Endodermal cell (in vitro differentiated cells): ENCODE results near the gene ATP6V1A. TPM values are rescaled to one million over a fixed set of nuclear protein-coding genes. Genes with fewer than 3 reads are reported as not detected.

Source experiments
- DNase-seq: peaks from one replicate; pipeline ENCODE4 v3.0.0-alpha.2; 2017
- H3K27ac ChIP-seq: 2 replicates; pipeline ENCODE4 v1.5.1; 2013; ENCODE audit warnings: mild to moderate bottlenecking, low read depth, low read length, moderate library complexity
- H3K27me3 ChIP-seq: 2 replicates; pipeline ENCODE4 v1.6.1; 2013; ENCODE audit warnings: mild to moderate bottlenecking, low read length, moderate library complexity; ENCODE audit not compliant: insufficient read depth, control insufficient read depth, poor library complexity, severe bottlenecking
- H3K36me3 ChIP-seq: 2 replicates; pipeline ENCODE4 v1.7.0; 2013; ENCODE audit warnings: mild to moderate bottlenecking, low read length, moderate library complexity; ENCODE audit not compliant: control insufficient read depth, insufficient read depth
- H3K4me1 ChIP-seq: one replicate; pipeline ENCODE4 v1.7.0; 2013; ENCODE audit warnings: low read length; ENCODE audit not compliant: control insufficient read depth, insufficient read depth
- H3K4me3 ChIP-seq: 2 replicates; pipeline ENCODE4 v1.5.1; 2013; ENCODE audit warnings: mild to moderate bottlenecking, low read length, moderate library complexity
- H3K9ac ChIP-seq: 2 replicates; pipeline ENCODE4 v1.6.1; 2013; ENCODE audit warnings: mild to moderate bottlenecking, low read length, moderate library complexity; ENCODE audit not compliant: poor library complexity, severe bottlenecking; ENCODE audit errors: extremely low read depth
- H3K9me3 ChIP-seq: 2 replicates; pipeline ENCODE4 v1.6.1; 2013; ENCODE audit warnings: mild to moderate bottlenecking, low read length, moderate library complexity; ENCODE audit not compliant: control insufficient read depth
- H3K27ac Mint-ChIP-seq: 2 replicates; pipeline ENCODE4 v1.8.0; 2020; ENCODE audit warnings: mixed read lengths
- H3K27me3 Mint-ChIP-seq: 2 replicates; pipeline ENCODE4 v1.8.0; 2021; ENCODE audit warnings: mild to moderate bottlenecking, mixed read lengths; ENCODE audit not compliant: insufficient read depth
- H3K36me3 Mint-ChIP-seq: 2 replicates; pipeline ENCODE4 v1.8.0; 2020; ENCODE audit warnings: low read depth, mixed read lengths
- H3K4me1 Mint-ChIP-seq: 2 replicates; pipeline ENCODE4 v1.8.0; 2020; ENCODE audit warnings: mixed read lengths
- H3K4me3 Mint-ChIP-seq: 2 replicates; pipeline ENCODE4 v1.8.0; 2020; ENCODE audit warnings: mild to moderate bottlenecking, moderate library complexity, mixed read lengths
- H3K9me3 Mint-ChIP-seq: 2 replicates; pipeline ENCODE4 v1.8.0; 2020; ENCODE audit warnings: mild to moderate bottlenecking, mixed read lengths
- WGBS, 2 experiments: methylation state at CpG; one replicate each; pipeline versions ENCODE4 v1.1.5 to v1.1.7; 2013; ENCODE audit warnings: missing lambda C conversion rate in 2 of 2, mixed read lengths in 1 of 2; ENCODE audit not compliant: insufficient coverage in 1 of 2, insufficient read length in 1 of 2; 5-methylcytosine and 5-hydroxymethylcytosine counted together
- total RNA-seq, 2 donors: library from RNA; stranded (reverse); fragmentation: NEBNext Ultra II Directional in 1 of 2; extraction: Animal tissue kit (Norgen Biotek cat#: 25700) in 1 of 2; gene quantifications; 2 replicates in 1 of 2; 3 replicates in 1 of 2; pipeline ENCODE4 v1.2.1, GENCODE V29; 2021
- TF ChIP-seq, protein P1 (sequence below): fragments of 200-600 bp; sonication (generic); conservative IDR thresholded peaks from 2 replicates; pipeline ENCODE4 v1.5.0; 2021; ENCODE audit warnings: antibody characterized with exemption, mild to moderate bottlenecking

The ATP6V1A gene
- total RNA-seq, 2 donors from 2014 or later = 58.4 to 63.4 TPM

DNA sequence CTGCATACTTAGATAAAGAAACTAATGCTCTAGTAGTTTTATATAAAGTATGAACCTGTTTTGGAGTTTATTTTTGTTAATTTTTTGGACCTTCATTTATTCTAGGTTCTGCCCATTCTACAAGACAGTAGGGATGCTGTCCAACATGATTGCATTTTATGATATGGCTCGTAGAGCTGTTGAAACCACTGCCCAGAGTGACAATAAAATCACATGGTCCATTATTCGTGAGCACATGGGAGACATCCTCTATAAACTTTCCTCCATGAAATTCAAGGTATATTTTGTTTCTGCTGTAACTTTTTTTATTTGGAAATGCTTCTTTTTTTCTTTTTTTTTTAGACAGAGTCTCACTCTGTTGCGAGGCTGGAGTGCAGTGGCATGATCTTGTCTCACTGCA, 58.4 kb downstream of the ATP6V1A start:
- no peaks in the 10 kb centered on the region for H3K27me3 Mint-ChIP-seq
- peaks cover 50% of the 10 kb centered on the region for H3K36me3 Mint-ChIP-seq
- Histone ChIP-seq H3K27me3 (no peaks in the 10 kb centered on the region), H3K27ac (no peak overlapping the region), H3K9me3 (no peaks in the 10 kb centered on the region), H3K4me3 (no peak overlapping the region), H3K4me1 (peaks cover 4% of the 10 kb centered on the region), H3K9ac (no peak overlapping the region), H3K36me3 (peaks cover 35% of the 10 kb centered on the region)
- no peak overlapping the region for H3K4me3 Mint-ChIP-seq
- TF ChIP-seq, protein P1, sequence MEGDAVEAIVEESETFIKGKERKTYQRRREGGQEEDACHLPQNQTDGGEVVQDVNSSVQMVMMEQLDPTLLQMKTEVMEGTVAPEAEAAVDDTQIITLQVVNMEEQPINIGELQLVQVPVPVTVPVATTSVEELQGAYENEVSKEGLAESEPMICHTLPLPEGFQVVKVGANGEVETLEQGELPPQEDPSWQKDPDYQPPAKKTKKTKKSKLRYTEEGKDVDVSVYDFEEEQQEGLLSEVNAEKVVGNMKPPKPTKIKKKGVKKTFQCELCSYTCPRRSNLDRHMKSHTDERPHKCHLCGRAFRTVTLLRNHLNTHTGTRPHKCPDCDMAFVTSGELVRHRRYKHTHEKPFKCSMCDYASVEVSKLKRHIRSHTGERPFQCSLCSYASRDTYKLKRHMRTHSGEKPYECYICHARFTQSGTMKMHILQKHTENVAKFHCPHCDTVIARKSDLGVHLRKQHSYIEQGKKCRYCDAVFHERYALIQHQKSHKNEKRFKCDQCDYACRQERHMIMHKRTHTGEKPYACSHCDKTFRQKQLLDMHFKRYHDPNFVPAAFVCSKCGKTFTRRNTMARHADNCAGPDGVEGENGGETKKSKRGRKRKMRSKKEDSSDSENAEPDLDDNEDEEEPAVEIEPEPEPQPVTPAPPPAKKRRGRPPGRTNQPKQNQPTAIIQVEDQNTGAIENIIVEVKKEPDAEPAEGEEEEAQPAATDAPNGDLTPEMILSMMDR = no peak
- peaks cover 6% of the 10 kb centered on the region for H3K4me1 Mint-ChIP-seq
- WGBS, 2 experiments = 90 to 96% methylated on average over 2 to 3 of the region's 3 CpGs
- DNase-seq = no peak
- H3K9me3 Mint-ChIP-seq = no peaks in the 10 kb centered on the region
- no peak overlapping the region for H3K27ac Mint-ChIP-seq

DNA sequence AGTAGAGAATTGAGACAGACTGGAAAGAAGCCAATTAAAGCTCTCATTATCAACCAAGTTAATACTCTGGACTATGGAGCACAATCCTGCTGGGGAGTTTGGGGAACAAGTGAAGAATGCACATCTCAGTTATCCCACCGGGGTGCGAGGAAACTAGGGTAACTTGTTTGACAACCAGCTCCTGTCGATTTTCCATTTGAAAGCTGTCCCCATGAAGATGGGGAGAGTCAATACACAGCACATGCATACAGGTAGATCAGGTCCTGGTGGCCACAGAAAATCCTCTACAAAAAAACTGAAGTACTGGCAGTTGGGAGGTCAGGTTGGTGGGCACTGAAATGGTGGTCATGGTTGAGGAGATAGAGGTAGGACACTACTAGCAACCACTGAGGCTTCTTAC, 66.0 kb downstream of the ATP6V1A start:
- no peaks in the 10 kb centered on the region for H3K9me3 ChIP-seq
- no peak overlapping the region for H3K4me3 Mint-ChIP-seq
- no peak overlapping the region for H3K27ac Mint-ChIP-seq
- no peaks in the 10 kb centered on the region for H3K4me1 ChIP-seq
- 96% methylated on average over 3 of the region's 3 CpGs for WGBS, 2 experiments
- H3K36me3 ChIP-seq = peaks cover 11% of the 10 kb centered on the region
- no peaks in the 10 kb centered on the region for H3K27me3 ChIP-seq
- H3K27ac ChIP-seq = no peak overlapping the region
- TF ChIP-seq, protein P1 = no peak
- no peak overlapping the region for H3K4me3 ChIP-seq
- H3K9ac ChIP-seq = no peak overlapping the region
- H3K4me1 Mint-ChIP-seq = no peaks in the 10 kb centered on the region
- no peaks in the 10 kb centered on the region for H3K27me3 Mint-ChIP-seq
- no peaks in the 10 kb centered on the region for H3K9me3 Mint-ChIP-seq
- peaks cover 14% of the 10 kb centered on the region for H3K36me3 Mint-ChIP-seq
- no peak for DNase-seq

DNA sequence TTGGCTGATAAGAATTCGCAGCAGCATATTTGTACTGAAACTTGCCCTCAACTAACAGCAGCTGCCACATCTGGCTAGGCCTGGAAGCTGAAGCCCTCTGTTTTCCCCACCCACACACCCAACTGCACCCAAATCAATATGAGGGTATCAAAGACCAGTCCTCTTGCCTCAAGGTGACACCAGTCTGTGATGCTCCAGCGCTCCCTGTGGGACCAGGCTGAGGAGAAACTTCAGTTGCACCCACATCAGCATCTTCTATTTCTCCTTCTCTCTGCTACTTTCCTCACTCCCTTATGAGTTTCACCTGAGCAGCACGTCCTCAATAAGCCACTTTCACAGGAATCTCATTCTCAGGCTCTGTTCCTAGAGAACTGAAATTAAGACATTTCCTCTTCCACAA, 73.0 kb downstream of the ATP6V1A start:
- no peaks in the 10 kb centered on the region for H3K36me3 Mint-ChIP-seq
- no peak overlapping the region for H3K27ac ChIP-seq
- WGBS, 2 experiments = 75 to 81% methylated on average over 3 of the region's 3 CpGs
- no peak for DNase-seq
- TF ChIP-seq, protein P1 = no peak
- no peak overlapping the region for H3K27ac Mint-ChIP-seq
- no peaks in the 10 kb centered on the region for H3K4me1 ChIP-seq
- H3K9me3 ChIP-seq = no peaks in the 10 kb centered on the region
- H3K9ac ChIP-seq = no peak overlapping the region
- no peak overlapping the region for H3K4me3 Mint-ChIP-seq
- H3K27me3 Mint-ChIP-seq = no peaks in the 10 kb centered on the region
- H3K36me3 ChIP-seq = no peaks in the 10 kb centered on the region
- no peaks in the 10 kb centered on the region for H3K27me3 ChIP-seq
- H3K4me3 ChIP-seq = no peak overlapping the region
- no peaks in the 10 kb centered on the region for H3K4me1 Mint-ChIP-seq
- no peaks in the 10 kb centered on the region for H3K9me3 Mint-ChIP-seq
